ENCODE results near the gene UGT1A4. TPM values are rescaled to one million over a fixed set of nuclear protein-coding genes. Genes with fewer than 3 reads are reported as not detected.

UGT1A4 gene
- total and polyA plus RNA-seq, 7 donors = 0.50 to 0.60 TPM; not detected in 5

- Histone ChIP-seq H3K36me3 (no peaks in the 10 kb centered on the region), H3K9me3 (no peaks in the 10 kb centered on the region), H3K4me3 (no peak overlapping the region), H3K27me3 (no peaks in the 10 kb centered on the region), H3K27ac (no peak overlapping the region), H3K4me1 (no peaks in the 10 kb centered on the region)
- DNase-seq = no peak
- intact Hi-C loops (cut with DNase I) = no loop called here
- no peak for TF ChIP-seq POLR2A (IDR thresholded peaks at IDR 0.05)
Measured at GRCh38 chr2:233689031-233689430, 29.5 kb upstream of the UGT1A4 start.

- H3K9me3 ChIP-seq = no peaks in the 10 kb centered on the region
- H3K27ac ChIP-seq = no peak overlapping the region
- H3K36me3 ChIP-seq = no peaks in the 10 kb centered on the region
- 7 to 18% methylated on average over 3 of the region's 3 CpGs for WGBS, 2 donors
- TF ChIP-seq POLR2A (IDR thresholded peaks at IDR 0.05) (no peak), POLR2AphosphoS5 (IDR thresholded peaks at IDR 0.05) (no peak), EP300 (IDR thresholded peaks at IDR 0.05) (no peak), CTCF (IDR thresholded peaks at IDR 0.05) (no peak)
- H3K4me3 ChIP-seq = no peak overlapping the region
- H3K27me3 ChIP-seq = no peaks in the 10 kb centered on the region
- DNase-seq = no peak
- intact Hi-C loops (cut with DNase I) = no loop called here
- no peaks in the 10 kb centered on the region for H3K4me1 ChIP-seq
Measured at GRCh38 chr2:233689501-233689900, 29.0 kb upstream of the UGT1A4 start.

- no peak for DNase-seq
- 49 to 80% methylated on average over 4 of the region's 4 CpGs for WGBS, 2 donors
- H3K4me1 ChIP-seq = no peaks in the 10 kb centered on the region
- no peak for TF ChIP-seq CTCF (IDR thresholded peaks at IDR 0.05)
- TF ChIP-seq EP300 (IDR thresholded peaks at IDR 0.05) = no peak
- TF ChIP-seq POLR2AphosphoS5 (IDR thresholded peaks at IDR 0.05) = no peak
- TF ChIP-seq POLR2A (IDR thresholded peaks at IDR 0.05) = no peak
- no peaks in the 10 kb centered on the region for H3K9me3 ChIP-seq
- no peak overlapping the region for H3K27ac ChIP-seq
- intact Hi-C loops (cut with DNase I) = no loop called here
- H3K4me3 ChIP-seq = no peak overlapping the region
- no peaks in the 10 kb centered on the region for H3K36me3 ChIP-seq
- H3K27me3 ChIP-seq = no peaks in the 10 kb centered on the region
Measured at GRCh38 chr2:233690444-233690843, 28.1 kb upstream of the UGT1A4 start.

GRCh38 chr2:233691443-233692433, 26.8 kb upstream of the UGT1A4 start:
- intact Hi-C loops (cut with DNase I) = no loop called here
- TF ChIP-seq CTCF (IDR thresholded peaks at IDR 0.05) (no peak), EP300 (IDR thresholded peaks at IDR 0.05) (no peak), POLR2AphosphoS5 (IDR thresholded peaks at IDR 0.05) (no peak), POLR2A (IDR thresholded peaks at IDR 0.05) (no peak)
- Histone ChIP-seq H3K4me3 (no peak overlapping the region), H3K9me3 (no peaks in the 10 kb centered on the region), H3K4me1 (no peaks in the 10 kb centered on the region), H3K27ac (no peak overlapping the region), H3K27me3 (no peaks in the 10 kb centered on the region), H3K36me3 (no peaks in the 10 kb centered on the region)
- DNase-seq = no peak
- 15 to 67% methylated on average over 11 of the region's 11 CpGs for WGBS, 2 donors

- no peak for TF ChIP-seq POLR2AphosphoS5 (IDR thresholded peaks at IDR 0.05)
- TF ChIP-seq CTCF (IDR thresholded peaks at IDR 0.05) = no peak
- no peak for TF ChIP-seq EP300 (IDR thresholded peaks at IDR 0.05)
- no peak for TF ChIP-seq POLR2A (IDR thresholded peaks at IDR 0.05)
- H3K4me3 ChIP-seq = no peak within 1 kb of the TSS
- H3K9me3 ChIP-seq = no peaks in the 10 kb centered on the region
- no peaks in the 10 kb centered on the region for H3K27me3 ChIP-seq
- no peaks in the 10 kb centered on the region for H3K36me3 ChIP-seq
- no peak within 1 kb of the TSS for H3K27ac ChIP-seq
- intact Hi-C loops (cut with DNase I) = no loop called here
- WGBS, 2 donors = 19 to 79% methylated on average over 4 of the region's 4 CpGs
- no peaks in the 10 kb centered on the region for H3K4me1 ChIP-seq
- DNase-seq = no peak
Measured at GRCh38 chr2:233692648-233693047, 25.9 kb upstream of the UGT1A4 start, which contains the start of gene UGT1A6. UGT1A6 (plus strand) TSS chr2:233692890; CDS start chr2:233693005, 115 bp downstream.
